BJ (cell line): ENCODE measurements around the gene STK11. TPM values are rescaled to one million over a fixed set of nuclear protein-coding genes. Genes with fewer than 3 reads are reported as not detected.

Source experiments
- CTCF ChIA-PET: fragments of 350-600 bp; formaldehyde crosslinking; extraction: SDS; loops from one replicate; lab custom pipeline; 2021; ENCODE audit warnings: antibody characterized with exemption, inconsistent platforms; lab: Yijun Ruan, JAX
- POLR2A ChIA-PET: fragments of 300-600 bp; sonication (Branson Sonifier 250); formaldehyde crosslinking; extraction: SDS; loops from one replicate; lab custom pipeline; 2021; ENCODE audit warnings: antibody characterized with exemption; lab: Charles Lee
- DNase-seq: peaks from one replicate; pipeline ENCODE4 v3.0.0-alpha.2; 2011; ENCODE audit warnings: low read depth
- H3K27me3 ChIP-seq: 2 replicates; pipeline ENCODE4 v1.6.0; 2011; ENCODE audit warnings: low read length; ENCODE audit not compliant: control insufficient read depth, insufficient read depth
- H3K36me3 ChIP-seq: 2 replicates; pipeline ENCODE4 v1.5.1; 2011; ENCODE audit warnings: low read length; ENCODE audit not compliant: control insufficient read depth, insufficient read depth
- H3K4me3 ChIP-seq: 2 replicates; pipeline ENCODE4 v1.5.1; 2011; ENCODE audit warnings: low read depth, mild to moderate bottlenecking, control low read depth, low read length
- CTCF ChIP-seq: IDR thresholded peaks from 2 replicates; pipeline ENCODE4 v1.5.1; 2011; ENCODE audit warnings: low read depth, mild to moderate bottlenecking, control low read depth, inconsistent platforms, low read length, moderate library complexity; ENCODE audit not compliant: insufficient read depth
- polyA plus RNA-seq: library from polyadenylated mRNA; depleted of rRNA; stranded (reverse); fragments of >200 nt; gene quantifications from 2 replicates; pipeline ENCODE4 v1.2.3, GENCODE V29; 2011

The STK11 gene
- polyA plus RNA-seq, 1 experiment, result 33.6 TPM

GRCh38 chr19:1273263-1274041 lies 67.9 kb downstream of the STK11 start:
- ChIA-PET POLR2A (interaction anchor here (0.8 kb wide), 1 partner anchor 29 kb away, joined by 5 read pairs; no protein-coding TSS in a partner anchor), CTCF (interaction anchor here (0.7 to 6.2 kb wide), 3 partner anchors 21 to 130 kb away, joined by 3 to 46 read pairs (median 3); no protein-coding TSS in a partner anchor)
- DNase-seq, result no peak

GRCh38 chr19:1274081-1274851 lies 68.7 kb downstream of the STK11 start:
- no peak for TF ChIP-seq CTCF
- Histone ChIP-seq H3K36me3 (peaks cover 43% of the 10 kb centered on the region), H3K27me3 (no peaks in the 10 kb centered on the region), H3K4me3 (peak overlapping the region; percentile 75; the same call in 1 of the 2 replicates)
- DNase-seq, result no peak
- POLR2A ChIA-PET, result no interaction called here
- CTCF ChIA-PET, result interaction anchor here (6.2 kb wide), 1 partner anchor 31 kb away, joined by 46 read pairs; no protein-coding TSS in a partner anchor

More at GRCh38 chr19:1273263-1274041, 67.9 kb downstream of the STK11 start:
- no peaks in the 10 kb centered on the region for H3K27me3 ChIP-seq
- H3K36me3 ChIP-seq, result peaks cover 37% of the 10 kb centered on the region
- no peak for TF ChIP-seq CTCF
- no peak overlapping the region for H3K4me3 ChIP-seq

- CTCF ChIA-PET, result interaction anchor here (1.0 to 6.2 kb wide), 4 partner anchors 8 to 31 kb away, joined by 3 to 46 read pairs (median 5); no protein-coding TSS in a partner anchor
- TF ChIP-seq CTCF, result no peak
- Histone ChIP-seq H3K36me3 (peaks cover 43% of the 10 kb centered on the region), H3K27me3 (no peaks in the 10 kb centered on the region), H3K4me3 (peak overlapping the region; percentile 75)
- POLR2A ChIA-PET, result interaction anchor here (0.6 kb wide), 1 partner anchor 31 kb away, joined by 3 read pairs; no protein-coding TSS in a partner anchor
- DNase-seq, result no peak
Observed at GRCh38 chr19:1274852-1275259, 69.3 kb downstream of the STK11 start.

- TF ChIP-seq CTCF, result no peak
Observed at GRCh38 chr19:1275260-1275975, 69.8 kb downstream of the STK11 start, which contains the start of gene FAM174C. TSS of gene FAM174C (plus strand) at chr19:1275530. CDS start at chr19:1275550, 20 bp downstream.

More at GRCh38 chr19:1275260-1275975, 69.8 kb downstream of the STK11 start, which contains the start of gene FAM174C:
- ChIA-PET POLR2A (interaction anchor here (0.5 to 0.6 kb wide), 3 partner anchors 31 to 582 kb away, joined by 3 to 10 read pairs (median 3); no protein-coding TSS in a partner anchor), CTCF (interaction anchor here (1.0 to 6.2 kb wide), 4 partner anchors 9 to 32 kb away, joined by 3 to 46 read pairs (median 5); no protein-coding TSS in a partner anchor)
- peak within 1 kb of the TSS; percentile 75 for H3K4me3 ChIP-seq
- peak; percentile 57 for DNase-seq
- H3K36me3 ChIP-seq, result peaks cover 43% of the 10 kb centered on the region
- H3K27me3 ChIP-seq, result no peaks in the 10 kb centered on the region
